HuH-7 (cell line): ENCODE data around the gene GP1BB.

Source experiments
- DNase-seq: peaks from one replicate; pipeline ENCODE4 v3.0.0; 2011; ENCODE audit warnings: low spot score

The GP1BB gene

GRCh38 chr22:19727310-19728150 is 4.2 kb downstream of the GP1BB start:
- DNase-seq, result no peak

DNA sequence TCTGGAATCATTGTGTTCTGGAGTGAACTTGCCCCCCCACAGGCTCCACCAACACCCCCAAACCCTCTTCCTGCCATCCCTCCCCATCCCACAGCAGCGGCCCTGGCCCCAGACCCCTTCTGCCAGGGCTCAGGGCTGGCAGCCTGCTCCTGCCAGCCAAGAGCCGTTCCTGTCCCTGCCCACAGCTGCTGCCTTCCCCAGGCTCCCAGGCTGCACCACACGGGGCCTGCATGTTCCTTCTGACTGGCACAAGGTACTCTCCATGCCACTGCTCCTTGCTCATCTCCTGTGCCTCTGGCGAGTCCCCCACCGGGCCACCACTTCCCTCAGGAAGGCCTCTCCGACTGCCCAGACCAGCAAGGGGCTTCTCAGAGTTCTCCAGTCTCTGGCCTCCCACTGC is 4.9 kb downstream of the GP1BB start:
- DNase-seq, result no peak

DNA sequence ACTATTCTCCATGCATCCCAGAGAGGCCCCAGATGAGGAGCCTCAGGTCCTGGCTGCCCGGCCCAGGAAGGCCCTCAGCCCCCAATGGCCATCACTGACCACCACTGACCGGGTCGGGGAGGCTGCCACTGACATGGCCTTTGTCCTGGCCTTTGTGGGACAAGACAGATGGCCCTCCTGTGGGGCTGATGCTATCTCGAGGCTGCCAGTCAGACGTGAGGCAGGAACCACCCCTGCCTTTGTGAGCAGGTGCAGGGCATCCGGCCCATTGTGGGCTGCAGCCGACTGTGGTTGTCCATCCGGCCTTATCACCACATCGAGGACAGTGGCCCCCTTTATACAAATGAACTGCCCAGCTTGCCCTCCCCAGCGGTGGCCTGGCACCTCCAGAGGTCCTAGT is 5.5 kb downstream of the GP1BB start:
- no peak for DNase-seq

- DNase-seq, result no peak
Observed at GRCh38 chr22:19729507-19729906, 6.2 kb downstream of the GP1BB start.

DNA sequence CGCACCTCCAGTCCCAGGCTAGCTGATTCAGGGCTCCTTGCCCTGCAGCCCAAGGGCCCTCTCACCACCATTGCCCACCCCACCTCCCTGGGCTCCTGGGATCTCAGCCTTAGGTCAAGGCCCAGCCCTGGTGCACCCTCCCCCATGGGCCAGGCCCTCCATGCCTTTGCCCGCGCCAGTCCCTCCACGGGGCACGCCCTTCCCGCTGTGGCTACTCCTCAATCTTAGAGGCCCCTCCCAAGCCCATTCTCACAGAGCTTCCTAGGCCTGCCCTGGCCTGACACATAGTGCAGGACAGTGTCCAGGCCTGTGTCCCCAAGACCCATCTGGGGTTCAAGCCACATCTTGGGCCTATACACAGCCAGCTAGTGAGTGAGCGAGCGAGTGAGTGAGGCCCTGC is 6.9 kb downstream of the GP1BB start:
- no peak for DNase-seq

- peak; percentile 97 for DNase-seq
Observed at GRCh38 chr22:19730655-19731360, 7.5 kb downstream of the GP1BB start.

- no peak for DNase-seq
Observed at GRCh38 chr22:19731361-19732135, 8.2 kb downstream of the GP1BB start.

DNA sequence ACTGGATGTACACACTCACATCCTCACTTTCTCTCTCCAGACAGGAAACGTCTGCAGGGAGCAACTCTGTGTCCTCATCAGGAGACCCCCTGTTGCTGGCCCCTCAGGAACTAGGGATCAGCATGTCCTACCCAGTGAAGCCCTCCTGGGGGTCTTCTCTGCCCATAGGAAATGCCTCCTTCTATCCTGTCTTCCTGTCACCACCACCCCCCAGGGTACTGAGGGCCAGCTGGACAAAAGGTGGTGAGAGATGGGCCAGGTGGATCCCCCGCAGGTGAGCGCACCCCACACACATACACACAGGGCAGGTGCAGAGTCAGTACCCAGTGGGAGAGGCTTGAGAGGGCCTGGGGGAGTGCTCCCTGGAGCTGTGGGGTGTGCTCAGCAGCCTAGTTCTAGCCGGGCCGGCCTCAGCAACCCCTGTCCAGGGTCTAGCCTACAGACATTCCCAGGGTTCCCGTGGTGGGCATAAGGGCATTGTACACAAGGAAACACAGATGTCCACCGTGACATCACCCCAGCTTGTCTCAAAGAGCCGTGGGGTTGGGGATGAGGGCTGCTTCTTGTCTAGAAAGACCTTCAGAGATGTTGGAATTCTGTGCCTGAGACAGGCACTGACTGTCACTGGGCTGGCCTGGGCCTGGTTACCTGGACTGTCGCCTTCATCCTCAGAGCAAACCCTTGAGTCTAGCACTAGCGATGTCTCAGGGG is 9.2 kb downstream of the GP1BB start:
- DNase-seq, result no peak

GRCh38 chr22:19733755-19734154 is 10.4 kb downstream of the GP1BB start:
- no peak for DNase-seq

DNA sequence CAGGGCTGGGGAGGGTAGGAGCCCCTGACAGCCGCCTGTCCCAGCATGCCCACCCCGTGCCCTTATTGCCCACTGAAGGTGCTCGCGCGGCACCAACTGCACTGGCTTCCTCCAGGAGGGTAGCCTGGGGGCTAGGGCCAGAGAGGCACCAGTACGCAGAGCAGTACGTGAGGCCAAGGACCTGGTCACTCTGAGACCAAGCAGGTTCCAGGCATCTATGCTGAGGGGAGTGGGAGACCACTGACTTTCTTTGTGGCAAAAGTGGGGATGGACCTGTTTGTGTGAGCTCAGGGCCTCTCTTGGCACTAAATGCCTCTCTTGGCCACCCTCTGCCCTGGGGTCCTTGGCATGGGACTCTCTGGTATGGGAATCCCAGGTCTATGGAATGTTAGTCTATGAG is 10.8 kb downstream of the GP1BB start:
- DNase-seq, result no peak

- no peak for DNase-seq
Observed at GRCh38 chr22:19734837-19735382, 11.6 kb downstream of the GP1BB start.

GRCh38 chr22:19735665-19736510 is 12.5 kb downstream of the GP1BB start:
- no peak for DNase-seq

DNA sequence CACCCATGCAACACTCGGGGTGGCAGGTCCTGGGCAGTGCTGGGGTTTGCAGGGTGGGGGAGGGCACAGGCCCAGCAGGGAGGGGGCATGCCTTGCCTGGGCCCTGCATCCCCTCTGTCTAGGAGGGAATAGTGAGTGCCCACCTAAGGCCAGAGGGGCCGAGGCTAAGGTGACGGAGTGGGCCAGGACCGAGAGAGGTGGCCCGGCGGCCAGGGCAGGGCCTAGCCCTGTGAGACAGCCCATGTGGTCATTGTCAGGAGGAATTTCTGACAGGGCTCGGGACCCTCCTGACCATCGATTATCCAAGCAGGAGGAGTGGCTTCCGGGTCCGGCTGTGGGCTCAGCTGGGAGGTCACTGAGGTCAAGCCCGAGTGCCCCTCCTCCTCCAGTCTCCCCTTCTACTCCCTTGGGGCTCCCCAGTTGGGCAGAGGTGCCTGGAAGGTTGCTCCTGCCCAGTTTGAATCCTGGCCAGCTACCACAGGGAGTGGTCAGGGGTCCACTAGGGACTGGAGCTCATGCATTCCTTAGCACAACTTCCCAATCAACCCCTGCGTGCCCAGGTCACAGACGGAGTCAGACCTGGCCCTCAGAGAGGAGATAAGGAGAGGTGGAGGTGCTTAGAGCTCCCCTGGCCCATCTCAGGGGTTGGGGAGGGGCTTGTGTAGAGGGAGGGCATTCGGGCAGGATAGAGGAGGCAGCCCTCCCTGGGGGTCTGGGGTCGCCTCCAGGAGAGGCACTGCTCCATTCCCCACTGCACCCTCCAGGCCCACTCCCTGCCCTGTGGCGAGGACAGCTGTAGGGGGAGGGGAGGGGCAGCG is 14.7 kb downstream of the GP1BB start:
- DNase-seq, result no peak

- no peak for DNase-seq
Observed at GRCh38 chr22:19738664-19739447, 15.5 kb downstream of the GP1BB start.

- no peak for DNase-seq
Observed at GRCh38 chr22:19739448-19739895, 16.1 kb downstream of the GP1BB start.

DNA sequence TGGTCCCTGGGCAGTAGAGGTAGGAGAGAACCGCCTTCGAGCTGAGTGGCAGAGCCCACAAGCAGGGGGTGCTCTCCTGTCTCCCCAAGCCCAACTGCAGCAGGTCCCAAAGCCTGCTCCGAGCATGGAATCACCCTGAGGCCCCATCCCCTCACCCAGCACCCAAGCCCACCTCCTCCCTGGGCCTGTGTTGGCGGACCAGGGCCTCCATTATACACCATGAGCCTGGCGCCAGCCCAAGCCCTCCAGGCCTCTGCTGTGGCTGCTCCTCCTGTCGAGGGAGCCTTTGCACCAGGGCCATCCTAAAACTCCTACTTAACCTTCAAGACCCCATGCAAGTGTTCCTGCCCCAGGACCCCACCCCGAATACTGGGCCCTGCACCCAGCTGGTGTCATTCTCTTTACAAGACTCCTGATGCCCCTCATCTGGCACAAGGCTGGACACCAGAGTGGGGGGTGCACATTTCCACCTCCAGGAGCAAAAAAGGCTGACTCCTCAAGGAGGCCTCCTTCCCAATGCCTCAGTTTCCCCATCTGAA is 16.6 kb downstream of the GP1BB start:
- DNase-seq, result no peak

GRCh38 chr22:19740586-19740985 is 17.2 kb downstream of the GP1BB start:
- no peak for DNase-seq

GRCh38 chr22:19741053-19741452 is 17.7 kb downstream of the GP1BB start:
- no peak for DNase-seq
